PFSK-1 (cell line): ENCODE measurements around the gene NEK5.

Experiments
- FOXP2 ChIP-seq: optimal IDR thresholded peaks from 2 replicates; pipeline ENCODE3; 2011; ENCODE audit warnings: borderline replicate concordance, control low read depth, inconsistent platforms; ENCODE audit not compliant: insufficient read depth; ENCODE audit errors: extremely low read length, extremely low read depth
- POLR2AphosphoS5 ChIP-seq: IDR thresholded peaks from 2 replicates; pipeline ENCODE4 v1.6.1; 2012; ENCODE audit warnings: low read depth, mild to moderate bottlenecking, control low read depth, low read length, moderate library complexity
- REST ChIP-seq, 2 experiments: IDR thresholded peaks; 2 replicates each; pipeline versions ENCODE4 v1.6.1 to v1.8.0; 2011 to 2012; ENCODE audit warnings: low read depth in 2 of 2, low read length in 2 of 2, control low read depth in 1 of 2, inconsistent platforms in 1 of 2, mild to moderate bottlenecking in 1 of 2, moderate library complexity in 1 of 2; ENCODE audit not compliant: insufficient read depth in 1 of 2
- SIN3A ChIP-seq: IDR thresholded peaks from 2 replicates; pipeline ENCODE4 v1.6.1; 2012; ENCODE audit warnings: mild to moderate bottlenecking, low read length, moderate library complexity, borderline replicate concordance; ENCODE audit not compliant: insufficient read depth
- TAF1 ChIP-seq: IDR thresholded peaks from 2 replicates; pipeline ENCODE4 v1.6.1; 2012; ENCODE audit warnings: low read length, control low read depth, borderline replicate concordance; ENCODE audit not compliant: insufficient read depth

Gene NEK5

GRCh38 chr13:52118095-52118494 is 10.8 kb downstream of the NEK5 start:
- TF ChIP-seq FOXP2 (no peak), REST (IDR thresholded peaks at IDR 0.05; ENCODE audit: insufficient read depth in 1 of 2, low read depth in 2 of 2, low read length in 2 of 2) (no peak)

DNA sequence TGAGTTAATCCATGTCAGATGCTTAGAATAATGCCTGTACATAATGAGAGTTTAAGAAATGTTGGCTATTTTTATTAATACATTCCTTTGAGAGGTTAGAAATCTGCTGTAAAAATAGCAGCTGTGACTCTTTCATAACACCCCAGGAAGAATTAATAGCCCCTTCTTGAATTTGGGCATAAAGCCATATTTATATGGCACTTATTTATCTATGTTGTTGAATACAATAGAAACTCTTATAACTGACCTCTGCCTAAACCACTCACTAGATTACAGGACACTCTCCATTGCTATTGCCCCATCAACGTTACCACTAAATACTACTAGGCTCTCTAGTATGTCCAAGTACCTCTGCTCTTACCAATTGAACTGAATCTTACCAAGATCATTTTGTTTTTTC is 16.3 kb downstream of the NEK5 start:
- TF ChIP-seq REST (IDR thresholded peaks at IDR 0.05; ENCODE audit: insufficient read depth in 1 of 2, low read depth in 2 of 2, low read length in 2 of 2), result no peak
- no peak for TF ChIP-seq SIN3A
- TF ChIP-seq FOXP2, result no peak
- no peak for TF ChIP-seq TAF1
- no peak for TF ChIP-seq POLR2AphosphoS5

DNA sequence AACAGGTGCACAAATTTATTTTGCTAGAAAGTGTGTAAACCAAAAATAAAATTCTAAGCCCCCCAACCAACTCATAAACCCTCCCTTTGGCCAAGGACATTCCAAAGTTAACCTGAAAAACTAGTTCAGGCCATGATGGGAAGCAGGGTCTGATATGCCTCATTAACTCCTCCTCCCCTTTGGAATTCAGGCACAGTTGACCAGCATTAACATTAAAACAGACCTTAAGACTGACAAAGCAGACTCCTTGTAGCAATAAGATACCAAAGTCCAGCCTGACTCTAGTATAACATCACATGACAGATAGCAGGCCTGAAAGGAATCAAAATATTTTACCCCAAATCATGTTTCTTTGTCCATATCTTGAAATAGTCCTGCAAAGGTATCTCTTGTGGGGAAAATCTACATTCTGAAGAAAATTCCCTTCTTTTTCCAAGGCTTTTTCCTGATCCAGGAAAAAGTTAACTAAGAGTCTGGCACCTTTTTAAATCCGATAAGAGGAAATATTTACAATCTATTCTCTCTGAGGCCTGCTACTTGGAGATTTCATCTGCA is 19.7 kb downstream of the NEK5 start:
- no peak for TF ChIP-seq POLR2AphosphoS5
- TF ChIP-seq SIN3A, result no peak
- no peak for TF ChIP-seq REST (IDR thresholded peaks at IDR 0.05; ENCODE audit: insufficient read depth in 1 of 2, low read depth in 2 of 2, low read length in 2 of 2)
- no peak for TF ChIP-seq TAF1
- no peak for TF ChIP-seq FOXP2

GRCh38 chr13:52105841-52106240 is 23.0 kb downstream of the NEK5 start:
- TF ChIP-seq SIN3A (no peak), POLR2AphosphoS5 (no peak), REST (IDR thresholded peaks at IDR 0.05; ENCODE audit: insufficient read depth in 1 of 2, low read depth in 2 of 2, low read length in 2 of 2) (no peak), FOXP2 (no peak), TAF1 (no peak)

DNA sequence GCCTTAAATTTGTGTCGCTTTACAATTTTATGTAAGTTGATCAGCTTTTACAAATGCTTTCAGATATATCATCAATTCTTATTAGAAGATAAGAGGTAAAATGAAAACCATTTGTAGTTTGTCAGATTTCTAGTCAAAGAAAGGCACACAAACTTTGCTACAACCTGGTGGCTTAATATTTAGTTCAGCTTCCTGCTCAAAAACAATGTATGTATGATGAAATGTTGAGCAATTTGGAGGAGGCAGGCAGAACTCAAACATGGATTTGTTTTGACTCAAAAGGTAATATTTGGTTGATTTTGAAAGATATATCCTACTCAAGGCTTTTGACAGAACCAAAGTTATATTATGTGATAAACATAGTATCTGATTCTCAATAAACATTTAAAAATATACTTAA is 24.2 kb downstream of the NEK5 start:
- TF ChIP-seq SIN3A (no peak), REST (IDR thresholded peaks at IDR 0.05; ENCODE audit: insufficient read depth in 1 of 2, low read depth in 2 of 2, low read length in 2 of 2) (no peak), POLR2AphosphoS5 (no peak), TAF1 (no peak), FOXP2 (no peak)
